Endothelial cell of umbilical vein (primary cell): ENCODE measurements around the gene CRAT. TPM values are rescaled to one million over a fixed set of nuclear protein-coding genes. Genes with fewer than 3 reads are reported as not detected.

Experiments
- BruUV-seq: library from RNA; stranded (reverse); fragments of 400-500 nt; replicated peaks from 2 replicates; lab custom pipeline; 2021; lab: Mats Ljungman, UMichigan
- CTCF ChIA-PET: fragments of 300-600, 350-600 bp; sonication (Branson Sonifier 250); formaldehyde crosslinking; loops from one replicate; lab custom pipeline; 2021; ENCODE audit warnings: antibody characterized with exemption, inconsistent platforms; lab: Charles Lee
- POLR2A ChIA-PET: fragments of 300-600, 350-600 bp; sonication (Branson Sonifier 250); formaldehyde crosslinking; loops from one replicate; lab custom pipeline; 2021; ENCODE audit warnings: antibody characterized with exemption, inconsistent platforms; lab: Charles Lee
- DNase-seq: peaks from one replicate; pipeline ENCODE4 v3.0.0-alpha.2; 2011; ENCODE audit warnings: low read depth, low spot score
- FAIRE-seq: peaks from 2 replicates; lab custom pipeline; 2011; peaks lifted over from hg19 to GRCh38; lab: Jason Lieb, UNC
- H2AFZ ChIP-seq: 2 replicates; pipeline ENCODE4 v1.6.0; 2012; ENCODE audit warnings: low read depth, low read length, control low read depth, inconsistent platforms
- H3K27ac ChIP-seq: 2 replicates; pipeline ENCODE4 v1.5.1; 2011; ENCODE audit warnings: low read depth, mild to moderate bottlenecking, control low read depth, low read length, moderate library complexity; ENCODE audit not compliant: insufficient read depth
- H3K27me3 ChIP-seq, 2 experiments: 2 replicates each; pipeline versions ENCODE4 v1.6.0 to v1.6.1; 2011; ENCODE audit warnings: low read length in 2 of 2, mixed read lengths in 1 of 2; ENCODE audit not compliant: control insufficient read depth in 2 of 2, insufficient read depth in 2 of 2
- H3K36me3 ChIP-seq, 2 experiments: 2 replicates in 1 of 2; 3 replicates in 1 of 2; pipeline ENCODE4 v1.5.1; 2011; ENCODE audit warnings: low read length in 2 of 2, mild to moderate bottlenecking in 1 of 2, moderate library complexity in 1 of 2; ENCODE audit not compliant: control insufficient read depth in 2 of 2, insufficient read depth in 2 of 2; ENCODE audit errors: extremely low read depth in 1 of 2
- H3K4me1 ChIP-seq: 3 replicates; pipeline ENCODE4 v1.5.1; 2011; ENCODE audit warnings: mild to moderate bottlenecking, low read length; ENCODE audit not compliant: control insufficient read depth, insufficient read depth; ENCODE audit errors: extremely low read depth
- H3K4me2 ChIP-seq: 2 replicates; pipeline ENCODE4 v1.6.1; 2011; ENCODE audit warnings: low read length, control low read depth, mixed read lengths; ENCODE audit not compliant: insufficient read depth
- H3K4me3 ChIP-seq, 3 experiments: fragments of 200-600 bp in 1 of 3; sonication (generic), shearing (Covaris generic) in 1 of 3; replicated peaks in 1 of 3; 2 replicates each; pipeline ENCODE4 v1.5.1; 2011 to 2016; ENCODE audit warnings: control low read depth in 3 of 3, low read length in 3 of 3, mild to moderate bottlenecking in 2 of 3, inconsistent platforms in 1 of 3, low read depth in 1 of 3, moderate library complexity in 1 of 3; ENCODE audit not compliant: insufficient read depth in 1 of 3
- H3K79me2 ChIP-seq: 2 replicates; pipeline ENCODE4 v1.6.0; 2012; ENCODE audit warnings: low read length, inconsistent platforms; ENCODE audit not compliant: control insufficient read depth, insufficient read depth
- H3K9ac ChIP-seq: replicated peaks from 2 replicates; pipeline ENCODE3; 2011; ENCODE audit warnings: low read length, control low read depth; ENCODE audit not compliant: insufficient read depth; ENCODE audit errors: extremely low read depth
- H3K9me1 ChIP-seq: replicated peaks from 3 replicates; pipeline ENCODE4 v1.6.0; 2011; ENCODE audit warnings: mild to moderate bottlenecking, low read length; ENCODE audit not compliant: control insufficient read depth, insufficient read depth; ENCODE audit errors: extremely low read depth
- H3K9me3 ChIP-seq: replicated peaks from 2 replicates; pipeline ENCODE4 v1.5.1; 2012; ENCODE audit warnings: low read length, inconsistent platforms; ENCODE audit not compliant: control insufficient read depth, insufficient read depth
- H4K20me1 ChIP-seq: replicated peaks from 2 replicates; pipeline ENCODE3; 2011; ENCODE audit warnings: mild to moderate bottlenecking, low read length; ENCODE audit not compliant: control insufficient read depth, insufficient read depth; ENCODE audit errors: extremely low read depth
- CTCF ChIP-seq, 2 donors: IDR thresholded peaks; 1 replicate in 1 of 2; 2 replicates in 1 of 2; pipeline ENCODE4 v1.5.1; 2011; ENCODE audit warnings: low read length in 2 of 2, mild to moderate bottlenecking in 2 of 2, moderate library complexity in 2 of 2, control low read depth in 1 of 2, inconsistent platforms in 1 of 2, low read depth in 1 of 2; ENCODE audit not compliant: insufficient read depth in 1 of 2; ENCODE audit errors: extremely low read depth in 1 of 2
- EZH2 ChIP-seq: IDR thresholded peaks from 2 replicates; pipeline ENCODE4 v1.6.1; 2012; ENCODE audit warnings: borderline replicate concordance, low read depth, mild to moderate bottlenecking, moderate library complexity, low read length, inconsistent platforms; ENCODE audit not compliant: severe bottlenecking
- FOS ChIP-seq: IDR thresholded peaks from 2 replicates; pipeline ENCODE4 v1.6.1; 2011; ENCODE audit warnings: mild to moderate bottlenecking, low read length, moderate library complexity, borderline replicate concordance; ENCODE audit not compliant: insufficient read depth
- GATA2 ChIP-seq: IDR thresholded peaks from 2 replicates; pipeline ENCODE4 v1.7.0; 2011; ENCODE audit warnings: low read depth, mild to moderate bottlenecking, moderate library complexity, mixed read lengths, low read length; ENCODE audit not compliant: insufficient read length, insufficient read depth
- JUN ChIP-seq: IDR thresholded peaks from 2 replicates; pipeline ENCODE4 v1.6.1; 2011; ENCODE audit warnings: borderline replicate concordance, low read depth; ENCODE audit not compliant: insufficient read length, insufficient read depth
- MAX ChIP-seq: IDR thresholded peaks from 2 replicates; pipeline ENCODE4 v1.6.1; 2011; ENCODE audit not compliant: insufficient read depth, insufficient read length
- MYC ChIP-seq: IDR thresholded peaks from one replicate; pipeline ENCODE4 v1.6.1; 2011; ENCODE audit warnings: mild to moderate bottlenecking, low read depth, low read length
- POLR2A ChIP-seq: IDR thresholded peaks from 2 replicates; pipeline ENCODE4 v1.6.1; 2012; ENCODE audit warnings: low read depth, mild to moderate bottlenecking, control low read depth, low read length
- POLR2AphosphoS5 ChIP-seq: IDR thresholded peaks from 2 replicates; pipeline ENCODE4 v1.6.1; 2012; ENCODE audit warnings: low read depth, mild to moderate bottlenecking, control low read depth, low read length, moderate library complexity; ENCODE audit not compliant: insufficient read depth
- dilution Hi-C: fragments of 300-500 bp; cut with MboI; formaldehyde crosslinking; loops from one replicate; pipeline ENCODE4 v1.15.0; 2019; ENCODE audit warnings: low sequenced_read_pairs; ENCODE audit not compliant: extremely low pct_ligation_motif_present
- intact Hi-C: fragments of 100-400 bp; cut with micrococcal nuclease; formaldehyde crosslinking; loops from one replicate; pipeline ENCODE4 v1.10.0; 2022
- polyA plus RNA-seq, 4 experiments: library from polyadenylated mRNA; depleted of rRNA in 3 of 4; stranded (reverse) in 3 of 4; unstranded in 1 of 4; fragments of >200 nt; gene quantifications; 2 replicates each; pipeline versions ENCODE4 v1.2.1 to v1.2.3, GENCODE V29; 2011 to 2012; ENCODE audit warnings: missing spikeins in 1 of 4
- total RNA-seq: library from RNA; stranded (reverse); gene quantifications from 2 replicates; pipeline ENCODE4 v1.2.3, GENCODE V29; 2021

CRAT gene
- total and polyA plus RNA-seq, 2 donors (not counting 3 experiments of a cell fraction or from before 2014, with no cell fraction given), result 34.2 to 55.3 TPM

GRCh38 chr9:129118799-129119198 is 8.2 kb upstream of the CRAT start:
- Histone ChIP-seq H3K79me2 (peaks cover 21% of the 10 kb centered on the region), H3K27ac (no peak overlapping the region), H3K9ac (no peak overlapping the region), H3K4me2 (no peak overlapping the region), H3K27me3 (no peaks in the 10 kb centered on the region), H2AFZ (no peak overlapping the region), H3K4me3 (no peak overlapping the region), H3K4me1 (no peaks in the 10 kb centered on the region), H3K36me3 (peaks cover 0 to 17% of the 10 kb centered on the region in 2 experiments), H3K9me3 (no peaks in the 10 kb centered on the region), H4K20me1 (no peaks in the 10 kb centered on the region), H3K9me1 (no peaks in the 10 kb centered on the region)
- intact Hi-C loops (no loop called here), dilution Hi-C loops (no loop called here)
- ChIA-PET POLR2A (interaction anchor here (0.6 to 0.7 kb wide), 2 partner anchors 24 to 52 kb away, joined by 5 read pairs; no protein-coding TSS in a partner anchor), CTCF (interaction anchor here (1.6 kb wide), 1 partner anchor 13 kb away, joined by 8 read pairs; no protein-coding TSS in a partner anchor)
- FAIRE-seq, result no peak
- no peak for TF ChIP-seq POLR2AphosphoS5
- BruUV-seq, result no TSS peak
- no peak for DNase-seq

GRCh38 chr9:129113645-129114304 is 3.2 kb upstream of the CRAT start:
- no peaks in the 10 kb centered on the region for H3K36me3 ChIP-seq
- ChIA-PET CTCF (interaction anchor here (1.5 kb wide), 1 partner anchor 18 kb away, joined by 5 read pairs; no protein-coding TSS in a partner anchor), POLR2A (no interaction called here)
- H3K4me2 ChIP-seq, result no peak overlapping the region
- H3K9ac ChIP-seq, result no peak overlapping the region
- no peaks in the 10 kb centered on the region for H3K9me1 ChIP-seq
- H3K79me2 ChIP-seq, result peaks cover 41% of the 10 kb centered on the region
- TF ChIP-seq GATA2 (no peak), EZH2 (no peak), CTCF (IDR thresholded peaks at IDR 0.05; ENCODE audit: extremely low read depth in 1 of 2, insufficient read depth in 1 of 2, low read depth in 1 of 2, low read length in 2 of 2) (no peak), MAX (no peak), MYC (no peak), FOS (no peak), POLR2A (no peak), JUN (no peak), POLR2AphosphoS5 (no peak)
- H4K20me1 ChIP-seq, result no peaks in the 10 kb centered on the region
- dilution Hi-C loops, result no loop called here
- no peaks in the 10 kb centered on the region for H3K9me3 ChIP-seq
- no peak for FAIRE-seq
- DNase-seq, result no peak
- no TSS peak for BruUV-seq
- no peak overlapping the region for H3K4me3 ChIP-seq
- peaks cover 10% of the 10 kb centered on the region for H3K4me1 ChIP-seq
- no peaks in the 10 kb centered on the region for H3K27me3 ChIP-seq
- no peak overlapping the region for H2AFZ ChIP-seq
- H3K27ac ChIP-seq, result no peak overlapping the region
- intact Hi-C loops, result no loop called here
